Stimulated activated CD8-positive, alpha-beta memory T cell treated with anti-CD3 and anti-CD28 coated beads, Interleukin-4, amount 100 ng/mL, for 4 hours (primary cell): ENCODE measurements around the gene DIDO1.
A peak's percentile ranks its signal among the peaks of the same experiment; 100 is the strongest.
"Not testable (repeated sequence)": the region's sequence is repeated elsewhere in the genome, so short reads cannot be mapped to it uniquely, and the experiment has no call there.

Experiments
- DNase-seq, 2 donors: peaks; one replicate each; pipeline ENCODE4 v3.0.0-alpha.2; 2020; ENCODE audit warnings: low read depth in 2 of 2, low spot score in 1 of 2

Gene DIDO1

GRCh38 chr20:62962891-62963613 lies 36.7 kb upstream of the DIDO1 start:
- DNase-seq: no peak

GRCh38 chr20:62962221-62962879 lies 36.0 kb upstream of the DIDO1 start:
- DNase-seq: no peak

GRCh38 chr20:62961799-62962198 lies 35.5 kb upstream of the DIDO1 start:
- no peak for DNase-seq

- DNase-seq: no peak
These were observed 35.0 kb upstream of the DIDO1 start for GRCh38 chr20:62961310-62961783.

- not testable (repeated sequence) for DNase-seq
These were observed 34.4 kb upstream of the DIDO1 start for GRCh38 chr20:62960446-62961309.

GRCh38 chr20:62959998-62960436 lies 33.7 kb upstream of the DIDO1 start:
- DNase-seq: no peak

- no peak for DNase-seq
These were observed 33.0 kb upstream of the DIDO1 start for GRCh38 chr20:62959101-62959971.

GRCh38 chr20:62958388-62959100 lies 32.2 kb upstream of the DIDO1 start:
- DNase-seq: no peak

- no peak for DNase-seq
These were observed 31.1 kb upstream of the DIDO1 start for GRCh38 chr20:62957136-62958117.

- DNase-seq: no peak
These were observed 30.3 kb upstream of the DIDO1 start for GRCh38 chr20:62956387-62957135.

GRCh38 chr20:62955519-62956386 lies 29.4 kb upstream of the DIDO1 start:
- DNase-seq: no peak

GRCh38 chr20:62953839-62954703 lies 27.8 kb upstream of the DIDO1 start:
- peak; percentile 24 to 49 for DNase-seq

GRCh38 chr20:62952968-62953838 lies 26.9 kb upstream of the DIDO1 start:
- no peak for DNase-seq

- peak in 1 of 2 donors; percentile 32 for DNase-seq
These were observed 26.2 kb upstream of the DIDO1 start, which contains the start of gene SLC17A9 for GRCh38 chr20:62952373-62952967. Gene SLC17A9, plus strand, starts transcription at chr20:62952709. Its CDS starts 122 bp downstream, at chr20:62952831.
